Gastrocnemius medialis (tissue), 4 donors: Measurements from ENCODE around the gene SSBP3. TPM values are rescaled to one million over a fixed set of nuclear protein-coding genes. Genes with fewer than 3 reads are reported as not detected.

Experiments
- ATAC-seq, 2 donors: fragments of 150-250 bp; one replicate each; pipeline ENCODE4 v1.9.1; 2016
- DNase-seq, 2 donors: peaks; one replicate each; pipeline ENCODE4 v3.0.0-alpha.2; 2019
- H3K27ac ChIP-seq, 4 donors: fragments of 200-600 bp; sonication (generic); 1 replicate in 1 of 4; 2 replicates in 3 of 4; pipeline ENCODE4 v1.5.1; 2016 to 2018; ENCODE audit warnings: mild to moderate bottlenecking in 2 of 4, moderate library complexity in 1 of 4
- H3K27me3 ChIP-seq, 3 donors: fragments of 200-600 bp; sonication (generic) in 2 of 3; 1 replicate in 1 of 3; 2 replicates in 2 of 3; pipeline versions ENCODE4 v1.5.1 to v1.6.0; 2016 to 2019; ENCODE audit warnings: mild to moderate bottlenecking in 1 of 3, moderate library complexity in 1 of 3
- H3K36me3 ChIP-seq, 2 donors: fragments of 200-600 bp; sonication (generic) in 1 of 2; one replicate each; pipeline ENCODE4 v1.5.1; 2017 to 2018
- H3K4me1 ChIP-seq, 2 donors: fragments of 200-600 bp; sonication (generic) in 1 of 2; one replicate each; pipeline ENCODE4 v1.5.1; 2016 to 2017; ENCODE audit warnings: mild to moderate bottlenecking in 2 of 2
- H3K4me3 ChIP-seq, 4 donors: fragments of 200-600 bp; sonication (generic) in 3 of 4; 1 replicate in 1 of 4; 2 replicates in 3 of 4; pipeline ENCODE4 v1.5.1; 2016 to 2019; ENCODE audit warnings: mild to moderate bottlenecking in 2 of 4
- H3K9me3 ChIP-seq, 3 donors: fragments of 200-600 bp; sonication (generic) in 2 of 3; 1 replicate in 1 of 3; 2 replicates in 2 of 3; pipeline ENCODE4 v1.5.1; 2016 to 2019
- CTCF ChIP-seq, 5 experiments: fragments of 450-650 bp in 3 of 5; fragments of 200-600 bp in 2 of 5; sonication (generic) in 2 of 5; IDR thresholded peaks in 4 of 5; conservative IDR thresholded peaks in 1 of 5; 1 replicate in 4 of 5; 2 replicates in 1 of 5; pipeline ENCODE4 v1.5.1; 2016 to 2019; ENCODE audit warnings: antibody characterized with exemption in 5 of 5, mild to moderate bottlenecking in 3 of 5, moderate library complexity in 3 of 5
- POLR2A ChIP-seq, 2 donors: fragments of 450-650 bp; IDR thresholded peaks; one replicate each; pipeline ENCODE4 v1.6.1; 2017; ENCODE audit warnings: antibody characterized with exemption in 2 of 2, mild to moderate bottlenecking in 2 of 2, moderate library complexity in 2 of 2
- in situ Hi-C, 4 donors: fragments of 200-750 bp; cut with MboI; loops; one replicate each; pipeline versions ENCODE4 v1.15.0 to v1.8.0; 2017; ENCODE audit warnings: low sequenced_read_pairs in 4 of 4
- intact Hi-C: fragments of 100-400 bp; cut with DNase I; formaldehyde crosslinking; loops from one replicate; pipeline ENCODE4 v1.15.1; 2023; ENCODE audit warnings: low total_unique reads
- total RNA-seq, 4 donors: library from RNA; depleted of rRNA; stranded (reverse); fragments of >200 nt; gene quantifications; one replicate each; pipeline versions ENCODE4 v1.1.0 to v1.2.3, GENCODE V29; 2016

Gene SSBP3
- total RNA-seq, 4 donors from 2014 or later, result 3.6 to 21.0 (median 14.9) TPM

- Histone ChIP-seq H3K4me3 (no peak overlapping the region), H3K9me3 (no peaks in the 10 kb centered on the region), H3K27me3 (no peaks in the 10 kb centered on the region), H3K27ac (peak overlapping the region in 1 of 4 donors; percentile 22), H3K36me3 (no peaks in the 10 kb centered on the region), H3K4me1 (peaks cover 36 to 42% of the 10 kb centered on the region in 2 donors)
- no peak for ATAC-seq
- DNase-seq, result no peak
- TF ChIP-seq POLR2A (IDR thresholded peaks at IDR 0.05) (no peak), CTCF (IDR thresholded peaks at IDR 0.05 in 4 of 5, conservative IDR thresholded peaks at IDR 0.05 in 1 of 5) (no peak)
- in situ Hi-C loops (loop anchor here in 3 of 4 donors (25.0 kb wide), 1 partner anchor 218 kb away; no protein-coding TSS in a partner anchor), intact Hi-C loops (no loop called here)
These were observed 137.4 kb downstream of the SSBP3 start for GRCh38 chr1:54268762-54269297.

GRCh38 chr1:54267815-54268761, 138.1 kb downstream of the SSBP3 start:
- peaks cover 33 to 37% of the 10 kb centered on the region in 2 donors for H3K4me1 ChIP-seq
- TF ChIP-seq POLR2A (IDR thresholded peaks at IDR 0.05) (no peak), CTCF (IDR thresholded peaks at IDR 0.05 in 4 of 5, conservative IDR thresholded peaks at IDR 0.05 in 1 of 5) (no peak)
- no peaks in the 10 kb centered on the region for H3K27me3 ChIP-seq
- no peaks in the 10 kb centered on the region for H3K9me3 ChIP-seq
- intact Hi-C loops (no loop called here), in situ Hi-C loops (loop anchor here in 3 of 4 donors (25.0 kb wide), 1 partner anchor 219 kb away; no protein-coding TSS in a partner anchor)
- no peak for ATAC-seq
- H3K36me3 ChIP-seq, result no peaks in the 10 kb centered on the region
- DNase-seq, result no peak
- peak overlapping the region in 1 of 4 donors; percentile 22 for H3K27ac ChIP-seq
- no peak overlapping the region for H3K4me3 ChIP-seq

- Histone ChIP-seq H3K27me3 (no peaks in the 10 kb centered on the region), H3K36me3 (no peaks in the 10 kb centered on the region), H3K27ac (no peak overlapping the region), H3K4me1 (peaks cover 23 to 28% of the 10 kb centered on the region in 2 donors), H3K4me3 (no peak overlapping the region), H3K9me3 (no peaks in the 10 kb centered on the region)
- ATAC-seq (no peak), DNase-seq (no peak)
- in situ Hi-C loops (loop anchor here in 3 of 4 donors (25.0 kb wide), 1 partner anchor 220 kb away; no protein-coding TSS in a partner anchor), intact Hi-C loops (no loop called here)
- no peak for TF ChIP-seq CTCF (IDR thresholded peaks at IDR 0.05 in 4 of 5, conservative IDR thresholded peaks at IDR 0.05 in 1 of 5)
- TF ChIP-seq POLR2A (IDR thresholded peaks at IDR 0.05), result no peak
These were observed 139.3 kb downstream of the SSBP3 start for GRCh38 chr1:54266908-54267307.

GRCh38 chr1:54266195-54266594, 140.0 kb downstream of the SSBP3 start:
- no peaks in the 10 kb centered on the region for H3K27me3 ChIP-seq
- no peaks in the 10 kb centered on the region for H3K9me3 ChIP-seq
- H3K27ac ChIP-seq, result no peak overlapping the region
- no peak for ATAC-seq
- H3K36me3 ChIP-seq, result no peaks in the 10 kb centered on the region
- no peak for DNase-seq
- in situ Hi-C loops (loop anchor here in 3 of 4 donors (25.0 kb wide), 1 partner anchor 221 kb away; no protein-coding TSS in a partner anchor), intact Hi-C loops (no loop called here)
- H3K4me1 ChIP-seq, result peaks cover 21% of the 10 kb centered on the region in 2 donors
- H3K4me3 ChIP-seq, result no peak overlapping the region
- TF ChIP-seq POLR2A (IDR thresholded peaks at IDR 0.05) (no peak), CTCF (IDR thresholded peaks at IDR 0.05 in 4 of 5, conservative IDR thresholded peaks at IDR 0.05 in 1 of 5) (no peak)
